T-helper 2 cell treated with Interferon-gamma antibody and Interleukin-4, amounts not matched to agents 100 ng/mL and 5 ng/mL, for 36 hours (primary cell): ENCODE measurements around the gene HTR5A. TPM values are rescaled to one million over a fixed set of nuclear protein-coding genes. Genes with fewer than 3 reads are reported as not detected.

Experiments used
- total RNA-seq: library from RNA; stranded (reverse); gene quantifications from 2 replicates; pipeline ENCODE4 v1.2.3, GENCODE V29; 2022

The HTR5A gene
- total RNA-seq, 1 donor from 2014 or later = not detected

Other genes starting within 250 kb of the HTR5A start
- gene PAXIP1, start 67.2 kb upstream of the HTR5A start, total RNA-seq = 34.5 and 36.9 TPM in 2 replicates
- gene INSIG1, start 227.6 kb downstream of the HTR5A start, total RNA-seq = 105 and 114 TPM in 2 replicates